ENCODE results near the gene CEP76. TPM values are rescaled to one million over a fixed set of nuclear protein-coding genes. Genes with fewer than 3 reads are reported as not detected.

CEP76 gene
- polyA plus RNA-seq, 1 donor (not counting 4 experiments of a cell fraction or from before 2014, with no cell fraction given), result 10.7 TPM

GRCh38 chr18:12701161-12701560, 1.4 kb downstream of the CEP76 start:
- Histone ChIP-seq H3K79me2 (ENCODE audit: control insufficient read depth, insufficient read depth, low read length) (peaks cover 44% of the 10 kb centered on the region), H3K4me1 (ENCODE audit: control insufficient read depth, extremely low read depth, insufficient read depth, low read length) (peaks cover 26% of the 10 kb centered on the region), H3K27ac (ENCODE audit: control insufficient read depth, insufficient read depth, low read length) (no peak overlapping the region), H3K36me3 (ENCODE audit: control insufficient read depth in 2 of 2, extremely low read depth in 1 of 2, insufficient read depth in 2 of 2, low read length in 2 of 2) (peaks cover 0 to 2% of the 10 kb centered on the region in 2 experiments), H2AFZ (ENCODE audit: control insufficient read depth, low read length) (no peak overlapping the region), H4K20me1 (ENCODE audit: control insufficient read depth, extremely low read depth, insufficient read depth, low read length) (no peaks in the 10 kb centered on the region), H3K4me3 (ENCODE audit: control insufficient read depth in 2 of 3, extremely low read depth in 1 of 3, insufficient read depth in 2 of 3, low read depth in 1 of 3, low read length in 3 of 3) (peak overlapping the region; percentile 69 to 97 (median 90)), H3K27me3 (ENCODE audit: control insufficient read depth, extremely low read depth, insufficient read depth, low read length) (no peaks in the 10 kb centered on the region), H3K9ac (ENCODE audit: control insufficient read depth, extremely low read depth, insufficient read depth, low read length) (no peak overlapping the region), H3K9me3 (ENCODE audit: control insufficient read depth, low read depth, low read length) (no peaks in the 10 kb centered on the region), H3K4me2 (ENCODE audit: control insufficient read depth, extremely low read depth, insufficient read depth, low read depth, low read length) (peak overlapping the region; percentile 82), H3K9me1 (ENCODE audit: control insufficient read depth, extremely low read depth, insufficient read depth, low read length) (peaks cover 2% of the 10 kb centered on the region)
- FAIRE-seq (no peak), DNase-seq (ENCODE audit: low read depth, low spot score) (no peak)
- no peak for TF ChIP-seq EZH2 (IDR thresholded peaks at IDR 0.05; ENCODE audit: low read length)
- dilution Hi-C loops (cut with MboI; ENCODE audit: extremely low pct_ligation_motif_present, low sequenced_read_pairs), result no loop called here

DNA sequence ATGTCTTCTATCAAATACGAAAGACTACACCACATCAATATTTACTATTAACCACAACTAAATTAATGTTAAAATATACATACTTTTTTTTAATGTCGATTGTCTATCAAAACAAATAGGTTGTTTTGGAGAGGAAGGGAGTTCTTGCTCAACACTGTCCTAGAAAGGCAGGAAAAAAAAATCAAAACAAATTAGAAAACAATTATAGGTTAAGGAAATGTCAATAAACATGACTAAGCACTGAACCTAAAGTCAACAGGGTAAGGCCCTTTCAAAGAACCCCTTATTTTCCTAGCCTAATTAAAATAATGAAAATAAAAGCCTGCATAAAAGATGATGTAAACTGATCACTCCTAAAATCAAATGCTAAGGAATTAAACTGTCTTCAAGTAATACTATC, 2.8 kb downstream of the CEP76 start:
- Histone ChIP-seq H3K9ac (ENCODE audit: control insufficient read depth, extremely low read depth, insufficient read depth, low read length) (no peak overlapping the region), H3K36me3 (ENCODE audit: control insufficient read depth in 2 of 2, extremely low read depth in 1 of 2, insufficient read depth in 2 of 2, low read length in 2 of 2) (peaks cover 0 to 2% of the 10 kb centered on the region in 2 experiments), H3K4me3 (ENCODE audit: control insufficient read depth in 2 of 3, extremely low read depth in 1 of 3, insufficient read depth in 2 of 3, low read depth in 1 of 3, low read length in 3 of 3) (no peak overlapping the region), H3K27me3 (ENCODE audit: control insufficient read depth, extremely low read depth, insufficient read depth, low read length) (no peaks in the 10 kb centered on the region), H3K9me3 (ENCODE audit: control insufficient read depth, low read depth, low read length) (no peaks in the 10 kb centered on the region), H3K27ac (ENCODE audit: control insufficient read depth, insufficient read depth, low read length) (no peak overlapping the region), H4K20me1 (ENCODE audit: control insufficient read depth, extremely low read depth, insufficient read depth, low read length) (no peaks in the 10 kb centered on the region), H3K9me1 (ENCODE audit: control insufficient read depth, extremely low read depth, insufficient read depth, low read length) (peaks cover 2% of the 10 kb centered on the region), H2AFZ (ENCODE audit: control insufficient read depth, low read length) (no peak overlapping the region), H3K79me2 (ENCODE audit: control insufficient read depth, insufficient read depth, low read length) (peaks cover 31% of the 10 kb centered on the region), H3K4me1 (ENCODE audit: control insufficient read depth, extremely low read depth, insufficient read depth, low read length) (peaks cover 26% of the 10 kb centered on the region), H3K4me2 (ENCODE audit: control insufficient read depth, extremely low read depth, insufficient read depth, low read depth, low read length) (no peak overlapping the region)
- TF ChIP-seq CTCF (optimal IDR thresholded peaks at IDR 0.05 in 1 of 3, IDR thresholded peaks at IDR 0.05 in 1 of 3, conservative IDR thresholded peaks at IDR 0.05 in 1 of 3; ENCODE audit: extremely low read depth in 1 of 3, insufficient read depth in 2 of 3, low read length in 3 of 3) (no peak), EZH2 (IDR thresholded peaks at IDR 0.05; ENCODE audit: low read length) (no peak)
- dilution Hi-C loops (cut with MboI; ENCODE audit: extremely low pct_ligation_motif_present, low sequenced_read_pairs), result no loop called here
- DNase-seq (ENCODE audit: low read depth, low spot score) (no peak), FAIRE-seq (no peak)

- no peak overlapping the region for H3K4me3 ChIP-seq (ENCODE audit: control insufficient read depth in 2 of 3, extremely low read depth in 1 of 3, insufficient read depth in 2 of 3, low read depth in 1 of 3, low read length in 3 of 3)
- H3K9ac ChIP-seq (ENCODE audit: control insufficient read depth, extremely low read depth, insufficient read depth, low read length), result no peak overlapping the region
- no peak overlapping the region for H3K4me2 ChIP-seq (ENCODE audit: control insufficient read depth, extremely low read depth, insufficient read depth, low read depth, low read length)
- H3K79me2 ChIP-seq (ENCODE audit: control insufficient read depth, insufficient read depth, low read length), result no peaks in the 10 kb centered on the region
- no peaks in the 10 kb centered on the region for H3K36me3 ChIP-seq (ENCODE audit: control insufficient read depth in 2 of 2, extremely low read depth in 1 of 2, insufficient read depth in 2 of 2, low read length in 2 of 2)
- peaks cover 15% of the 10 kb centered on the region for H3K4me1 ChIP-seq (ENCODE audit: control insufficient read depth, extremely low read depth, insufficient read depth, low read length)
- H3K27ac ChIP-seq (ENCODE audit: control insufficient read depth, insufficient read depth, low read length), result no peak overlapping the region
- DNase-seq (ENCODE audit: low read depth, low spot score) (no peak), FAIRE-seq (peak; percentile 94)
- H2AFZ ChIP-seq (ENCODE audit: control insufficient read depth, low read length), result no peak overlapping the region
- H3K9me3 ChIP-seq (ENCODE audit: control insufficient read depth, low read depth, low read length), result no peaks in the 10 kb centered on the region
- TF ChIP-seq EZH2 (IDR thresholded peaks at IDR 0.05; ENCODE audit: low read length) (no peak), CTCF (optimal IDR thresholded peaks at IDR 0.05 in 1 of 3, IDR thresholded peaks at IDR 0.05 in 1 of 3, conservative IDR thresholded peaks at IDR 0.05 in 1 of 3; ENCODE audit: extremely low read depth in 1 of 3, insufficient read depth in 2 of 3, low read length in 3 of 3) (no peak)
- no peaks in the 10 kb centered on the region for H3K27me3 ChIP-seq (ENCODE audit: control insufficient read depth, extremely low read depth, insufficient read depth, low read length)
- no peaks in the 10 kb centered on the region for H4K20me1 ChIP-seq (ENCODE audit: control insufficient read depth, extremely low read depth, insufficient read depth, low read length)
- H3K9me1 ChIP-seq (ENCODE audit: control insufficient read depth, extremely low read depth, insufficient read depth, low read length), result no peaks in the 10 kb centered on the region
- dilution Hi-C loops (cut with MboI; ENCODE audit: extremely low pct_ligation_motif_present, low sequenced_read_pairs), result no loop called here
Measured at GRCh38 chr18:12694032-12694431, 8.5 kb downstream of the CEP76 start.

All from keratinocyte (primary cell).